AG09309 (cell line): ENCODE data around the gene MYMK.

Experiments used
- DNase-seq: peaks from one replicate; pipeline ENCODE4 v3.0.0-alpha.2; 2010; ENCODE audit warnings: low read depth
- H3K4me3 ChIP-seq: 2 replicates; pipeline ENCODE4 v1.5.1; 2011; ENCODE audit warnings: mild to moderate bottlenecking, low read depth, low read length, moderate library complexity; ENCODE audit not compliant: control insufficient read depth
- TF ChIP-seq, protein P1 (sequence below): IDR thresholded peaks from 2 replicates; pipeline ENCODE4 v1.5.1; 2011; ENCODE audit warnings: mild to moderate bottlenecking, low read depth, low read length, inconsistent platforms; ENCODE audit not compliant: insufficient read depth, control insufficient read depth; ENCODE audit errors: missing control alignments

Gene MYMK

DNA sequence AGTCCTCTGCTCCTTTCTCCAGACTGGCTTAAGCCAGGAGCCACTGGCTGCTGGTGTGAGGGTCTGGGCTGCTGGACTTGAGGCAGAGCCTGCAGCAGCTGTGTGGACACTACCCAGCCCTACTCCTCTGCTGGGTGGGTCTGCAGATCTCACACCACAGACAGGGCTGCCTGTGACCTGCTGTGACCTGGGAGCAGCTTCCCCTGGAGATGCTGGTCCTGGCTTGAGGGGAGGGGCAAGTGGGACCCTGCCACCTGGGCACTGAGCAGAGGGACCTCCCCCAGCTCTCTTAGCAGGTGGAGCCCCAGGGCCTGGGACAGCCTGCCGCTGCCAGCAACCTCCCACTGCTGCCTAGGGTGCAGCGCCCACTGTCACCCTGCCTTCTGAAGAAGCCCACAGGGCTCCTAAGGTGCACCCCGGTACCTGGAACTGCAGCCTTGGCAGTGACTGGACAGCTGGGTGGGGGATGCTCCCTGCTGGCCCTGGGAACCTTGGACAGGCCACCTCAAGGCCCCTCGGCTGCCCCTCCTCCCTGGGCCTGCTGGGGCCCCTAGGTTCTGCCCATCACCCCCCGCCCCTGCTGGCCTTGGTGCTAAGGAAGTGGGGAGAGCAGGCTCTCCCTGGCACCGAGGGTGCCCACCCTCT lies 55.9 kb downstream of the MYMK start:
- H3K4me3 ChIP-seq: no peak overlapping the region
- TF ChIP-seq, protein P1, sequence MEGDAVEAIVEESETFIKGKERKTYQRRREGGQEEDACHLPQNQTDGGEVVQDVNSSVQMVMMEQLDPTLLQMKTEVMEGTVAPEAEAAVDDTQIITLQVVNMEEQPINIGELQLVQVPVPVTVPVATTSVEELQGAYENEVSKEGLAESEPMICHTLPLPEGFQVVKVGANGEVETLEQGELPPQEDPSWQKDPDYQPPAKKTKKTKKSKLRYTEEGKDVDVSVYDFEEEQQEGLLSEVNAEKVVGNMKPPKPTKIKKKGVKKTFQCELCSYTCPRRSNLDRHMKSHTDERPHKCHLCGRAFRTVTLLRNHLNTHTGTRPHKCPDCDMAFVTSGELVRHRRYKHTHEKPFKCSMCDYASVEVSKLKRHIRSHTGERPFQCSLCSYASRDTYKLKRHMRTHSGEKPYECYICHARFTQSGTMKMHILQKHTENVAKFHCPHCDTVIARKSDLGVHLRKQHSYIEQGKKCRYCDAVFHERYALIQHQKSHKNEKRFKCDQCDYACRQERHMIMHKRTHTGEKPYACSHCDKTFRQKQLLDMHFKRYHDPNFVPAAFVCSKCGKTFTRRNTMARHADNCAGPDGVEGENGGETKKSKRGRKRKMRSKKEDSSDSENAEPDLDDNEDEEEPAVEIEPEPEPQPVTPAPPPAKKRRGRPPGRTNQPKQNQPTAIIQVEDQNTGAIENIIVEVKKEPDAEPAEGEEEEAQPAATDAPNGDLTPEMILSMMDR: no peak
- no peak for DNase-seq

DNA sequence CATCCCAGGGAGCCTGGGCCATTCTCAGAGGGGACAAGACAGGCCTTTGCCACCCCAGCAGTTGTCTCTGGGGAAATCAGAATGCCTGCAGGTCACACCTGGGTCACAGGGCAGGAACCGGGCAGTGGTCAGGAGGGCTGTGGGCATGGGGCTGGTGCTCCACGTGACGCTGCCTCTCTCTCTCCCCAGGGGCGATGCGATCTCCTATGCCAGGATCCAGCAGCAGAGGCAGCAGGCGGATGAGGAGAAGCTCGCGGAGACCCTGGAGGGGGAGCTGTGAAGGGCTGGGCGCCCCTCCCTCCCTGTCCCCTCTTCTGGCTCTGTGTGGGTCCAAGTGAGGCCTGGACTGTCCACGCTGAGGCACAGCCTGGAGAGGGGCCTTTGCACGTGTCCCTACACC lies 56.4 kb downstream of the MYMK start:
- TF ChIP-seq, protein P1: no peak

DNA sequence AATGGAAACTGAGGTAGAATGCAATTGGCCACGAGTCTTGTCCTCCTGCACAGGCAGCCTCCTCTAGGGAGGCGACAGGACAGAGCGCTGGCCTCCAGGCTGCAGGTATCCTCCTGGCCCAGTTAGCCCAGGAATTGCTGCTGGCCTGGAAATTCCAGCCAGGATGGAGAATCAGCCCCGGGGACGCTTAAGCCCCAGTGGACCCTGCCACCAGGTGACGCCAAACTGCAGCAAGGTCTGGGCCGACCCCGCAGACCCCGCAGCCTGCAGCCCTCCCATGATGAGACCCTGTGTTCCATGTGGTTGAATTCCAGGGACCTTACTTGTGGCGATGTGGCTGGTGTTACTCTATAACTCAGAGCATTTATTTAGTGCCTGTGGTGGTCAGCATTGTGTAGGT lies 57.7 kb downstream of the MYMK start:
- no peak for DNase-seq
- H3K4me3 ChIP-seq: no peak overlapping the region
- TF ChIP-seq, protein P1: no peak

More for the DNA sequence above, 56.4 kb downstream of the MYMK start:
- H3K4me3 ChIP-seq: no peak overlapping the region
- no peak for DNase-seq

DNA sequence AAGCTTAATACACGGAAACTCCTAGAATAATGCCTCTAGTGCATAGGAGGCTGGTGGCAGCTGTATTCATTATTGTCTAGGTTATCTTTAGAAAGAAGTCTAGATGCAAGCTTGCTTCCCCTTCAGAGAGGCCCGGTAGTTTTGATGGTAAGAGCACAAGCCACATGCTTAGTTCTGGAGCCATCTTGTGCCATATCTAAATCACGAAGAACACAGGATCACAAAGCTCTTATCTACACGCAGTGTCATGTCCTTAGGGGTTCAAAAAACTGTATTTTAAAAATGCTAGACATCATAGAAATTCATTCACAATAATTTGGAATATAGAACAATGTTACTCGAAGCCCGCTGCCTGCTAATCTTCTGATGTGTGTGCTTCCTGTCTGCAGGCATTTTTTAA lies 58.8 kb downstream of the MYMK start:
- TF ChIP-seq, protein P1: no peak
- DNase-seq: no peak
- H3K4me3 ChIP-seq: no peak overlapping the region

DNA sequence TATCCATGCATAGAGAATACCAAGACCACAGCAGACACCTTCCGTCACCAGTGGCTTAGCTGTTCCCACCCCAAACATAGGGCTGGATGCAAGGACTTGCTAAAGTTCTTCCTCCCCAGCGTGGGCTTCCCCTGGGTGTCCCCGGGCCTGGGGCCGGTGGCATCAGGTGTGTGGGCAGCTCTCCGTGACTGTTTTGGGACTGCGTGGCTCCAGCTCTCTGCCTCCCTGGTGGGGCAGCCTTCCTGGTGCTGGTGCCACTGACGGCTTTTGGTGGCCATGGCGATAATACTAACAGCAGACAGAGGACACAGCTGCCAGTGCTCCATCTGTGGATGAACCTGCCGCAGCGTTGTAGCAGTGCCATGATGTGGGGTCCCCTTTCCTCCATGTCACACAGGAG lies 60.1 kb downstream of the MYMK start:
- TF ChIP-seq, protein P1: no peak
- no peak overlapping the region for H3K4me3 ChIP-seq

More for the DNA sequence above, 60.1 kb downstream of the MYMK start:
- DNase-seq: no peak
